GM10266 (cell line): Measurements from ENCODE around the gene PPM1D.

Source experiments
- DNase-seq: peaks from one replicate; pipeline ENCODE4 v3.0.0; 2012; ENCODE audit errors: extremely low spot score
- TF ChIP-seq, protein P1 (sequence below): IDR thresholded peaks from 2 replicates; pipeline ENCODE4 v1.5.1; 2012; ENCODE audit warnings: mild to moderate bottlenecking, low read depth; ENCODE audit not compliant: control insufficient read depth, insufficient read depth; ENCODE audit errors: missing control alignments

Gene PPM1D

DNA sequence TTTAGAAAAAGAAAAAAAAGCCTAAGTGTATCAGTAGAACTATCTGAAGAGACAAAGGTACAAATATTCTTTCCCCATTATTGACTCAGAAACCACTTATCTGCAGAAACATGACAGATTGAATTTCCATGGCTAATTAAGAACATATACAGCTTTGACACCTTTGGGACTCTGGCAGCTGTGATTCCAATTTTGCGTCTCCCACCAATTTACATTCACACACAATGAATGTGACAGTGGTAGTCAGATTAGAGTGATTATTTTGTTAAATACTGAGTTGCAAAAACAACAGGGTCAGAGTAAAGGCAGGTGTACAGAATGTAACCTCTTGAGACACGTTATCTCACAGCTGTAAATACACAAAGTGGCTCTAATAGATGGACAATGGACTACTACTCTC is 5.3 kb upstream of the PPM1D start:
- TF ChIP-seq, protein P1, sequence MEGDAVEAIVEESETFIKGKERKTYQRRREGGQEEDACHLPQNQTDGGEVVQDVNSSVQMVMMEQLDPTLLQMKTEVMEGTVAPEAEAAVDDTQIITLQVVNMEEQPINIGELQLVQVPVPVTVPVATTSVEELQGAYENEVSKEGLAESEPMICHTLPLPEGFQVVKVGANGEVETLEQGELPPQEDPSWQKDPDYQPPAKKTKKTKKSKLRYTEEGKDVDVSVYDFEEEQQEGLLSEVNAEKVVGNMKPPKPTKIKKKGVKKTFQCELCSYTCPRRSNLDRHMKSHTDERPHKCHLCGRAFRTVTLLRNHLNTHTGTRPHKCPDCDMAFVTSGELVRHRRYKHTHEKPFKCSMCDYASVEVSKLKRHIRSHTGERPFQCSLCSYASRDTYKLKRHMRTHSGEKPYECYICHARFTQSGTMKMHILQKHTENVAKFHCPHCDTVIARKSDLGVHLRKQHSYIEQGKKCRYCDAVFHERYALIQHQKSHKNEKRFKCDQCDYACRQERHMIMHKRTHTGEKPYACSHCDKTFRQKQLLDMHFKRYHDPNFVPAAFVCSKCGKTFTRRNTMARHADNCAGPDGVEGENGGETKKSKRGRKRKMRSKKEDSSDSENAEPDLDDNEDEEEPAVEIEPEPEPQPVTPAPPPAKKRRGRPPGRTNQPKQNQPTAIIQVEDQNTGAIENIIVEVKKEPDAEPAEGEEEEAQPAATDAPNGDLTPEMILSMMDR, result no peak
- no peak for DNase-seq

DNA sequence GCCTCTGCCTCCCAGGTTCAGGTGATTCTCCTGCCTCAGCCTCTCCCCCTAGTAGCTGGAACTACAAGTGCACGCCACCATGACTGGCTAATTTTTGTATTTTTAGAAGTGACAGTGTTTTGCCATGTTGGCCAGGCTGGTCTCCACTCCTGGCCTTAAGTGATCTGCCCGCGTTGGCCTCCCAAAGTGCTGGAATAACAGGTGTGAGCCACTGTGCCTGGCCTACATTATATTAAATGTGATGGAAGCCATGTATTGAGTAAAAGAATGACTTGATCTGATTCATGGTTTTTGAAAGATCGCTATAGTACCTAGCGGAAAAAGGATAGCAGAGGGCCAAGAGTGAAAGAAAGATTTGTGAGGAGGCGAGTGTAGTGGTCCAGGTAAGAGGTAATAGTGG is 2.7 kb upstream of the PPM1D start:
- TF ChIP-seq, protein P1, result no peak
- no peak for DNase-seq

DNA sequence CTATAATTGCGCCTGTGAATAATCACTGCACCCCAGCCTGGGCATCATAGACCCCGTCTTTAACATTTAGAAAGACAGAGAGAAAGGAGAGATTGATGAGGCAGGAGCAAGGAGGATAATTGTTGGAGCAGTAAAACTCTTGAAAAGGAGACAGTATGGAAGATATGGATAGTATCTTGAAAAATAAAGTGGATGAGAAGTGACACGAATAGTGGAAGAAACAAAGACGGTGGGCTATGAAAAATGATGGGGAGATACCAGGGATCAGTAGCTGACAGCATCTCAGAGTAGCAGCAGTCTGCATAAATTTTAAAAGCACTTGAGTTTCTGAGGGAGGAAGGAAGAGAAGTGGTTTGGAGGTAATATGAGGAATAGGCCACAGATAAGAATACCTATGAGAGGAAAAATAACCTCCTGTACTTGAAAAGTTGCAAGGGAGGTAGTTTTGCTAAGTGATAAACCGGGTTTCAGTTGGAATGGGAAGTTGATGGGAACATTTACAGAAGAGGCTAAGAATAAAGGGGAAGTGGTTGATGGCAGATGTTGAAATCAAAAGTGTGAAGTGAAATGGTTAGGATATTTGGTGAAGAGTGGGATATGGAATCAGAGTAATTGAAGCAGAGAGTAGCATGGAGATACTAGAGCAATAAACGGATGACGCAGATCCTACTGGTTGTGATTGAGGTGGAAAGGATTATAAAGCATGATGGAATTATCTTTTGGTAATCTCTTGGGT is 1.8 kb upstream of the PPM1D start:
- TF ChIP-seq, protein P1, result no peak
- no peak for DNase-seq

DNA sequence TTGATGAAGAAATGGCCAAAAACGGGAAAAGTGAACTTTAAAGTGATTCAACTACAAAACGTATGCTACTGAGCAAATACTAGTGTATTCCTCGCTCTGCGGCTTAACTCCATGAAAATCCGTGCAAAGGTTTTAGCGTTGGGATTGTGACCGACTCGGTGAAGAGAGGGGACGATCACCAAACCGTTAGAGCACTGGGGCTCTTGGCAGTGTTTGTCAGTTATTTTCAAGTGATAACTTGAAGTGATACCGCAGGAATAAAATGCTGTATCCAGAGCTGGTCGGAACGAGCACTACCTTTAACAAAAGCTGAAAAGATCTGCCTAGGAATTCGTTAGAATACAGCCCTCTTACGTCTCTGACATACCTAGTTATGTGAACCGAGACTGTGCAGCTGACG is 773 bp upstream of the PPM1D start:
- TF ChIP-seq, protein P1, result no peak
- DNase-seq, result no peak

DNA sequence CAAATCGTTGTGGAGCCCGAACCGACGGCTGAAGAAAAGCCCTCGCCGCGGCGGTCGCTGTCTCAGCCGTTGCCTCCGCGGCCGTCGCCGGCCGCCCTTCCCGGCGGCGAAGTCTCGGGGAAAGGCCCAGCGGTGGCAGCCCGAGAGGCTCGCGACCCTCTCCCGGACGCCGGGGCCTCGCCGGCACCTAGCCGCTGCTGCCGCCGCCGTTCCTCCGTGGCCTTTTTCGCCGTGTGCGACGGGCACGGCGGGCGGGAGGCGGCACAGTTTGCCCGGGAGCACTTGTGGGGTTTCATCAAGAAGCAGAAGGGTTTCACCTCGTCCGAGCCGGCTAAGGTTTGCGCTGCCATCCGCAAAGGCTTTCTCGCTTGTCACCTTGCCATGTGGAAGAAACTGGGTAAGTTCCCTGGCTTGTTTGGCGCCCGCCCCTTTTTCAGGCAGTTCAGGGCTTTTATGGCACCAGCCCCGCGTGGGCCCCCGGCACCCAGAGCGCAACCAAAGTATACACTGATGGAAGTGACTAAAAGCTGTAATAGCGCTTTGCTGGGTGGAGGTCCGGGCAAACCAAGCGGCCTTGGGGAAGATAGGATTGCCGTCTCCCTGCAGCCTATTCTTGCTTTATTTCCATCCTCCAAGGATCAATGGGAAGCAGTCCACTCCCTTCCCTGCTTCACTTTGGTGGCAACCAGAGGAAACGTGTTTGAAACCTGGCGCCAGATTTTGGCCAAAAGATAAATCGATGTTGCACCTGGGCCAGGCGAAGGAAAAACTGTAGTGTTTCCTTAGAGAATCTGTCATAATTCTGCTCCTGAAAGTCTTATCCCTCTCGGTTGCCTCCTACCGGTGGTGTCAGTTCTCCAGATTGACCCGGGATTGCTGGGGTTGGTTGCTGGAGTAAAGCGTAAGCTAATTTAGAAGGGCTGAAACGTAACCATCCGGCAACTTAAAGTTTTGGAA is 775 bp downstream of the PPM1D start:
- DNase-seq, result peak; percentile 68

DNA sequence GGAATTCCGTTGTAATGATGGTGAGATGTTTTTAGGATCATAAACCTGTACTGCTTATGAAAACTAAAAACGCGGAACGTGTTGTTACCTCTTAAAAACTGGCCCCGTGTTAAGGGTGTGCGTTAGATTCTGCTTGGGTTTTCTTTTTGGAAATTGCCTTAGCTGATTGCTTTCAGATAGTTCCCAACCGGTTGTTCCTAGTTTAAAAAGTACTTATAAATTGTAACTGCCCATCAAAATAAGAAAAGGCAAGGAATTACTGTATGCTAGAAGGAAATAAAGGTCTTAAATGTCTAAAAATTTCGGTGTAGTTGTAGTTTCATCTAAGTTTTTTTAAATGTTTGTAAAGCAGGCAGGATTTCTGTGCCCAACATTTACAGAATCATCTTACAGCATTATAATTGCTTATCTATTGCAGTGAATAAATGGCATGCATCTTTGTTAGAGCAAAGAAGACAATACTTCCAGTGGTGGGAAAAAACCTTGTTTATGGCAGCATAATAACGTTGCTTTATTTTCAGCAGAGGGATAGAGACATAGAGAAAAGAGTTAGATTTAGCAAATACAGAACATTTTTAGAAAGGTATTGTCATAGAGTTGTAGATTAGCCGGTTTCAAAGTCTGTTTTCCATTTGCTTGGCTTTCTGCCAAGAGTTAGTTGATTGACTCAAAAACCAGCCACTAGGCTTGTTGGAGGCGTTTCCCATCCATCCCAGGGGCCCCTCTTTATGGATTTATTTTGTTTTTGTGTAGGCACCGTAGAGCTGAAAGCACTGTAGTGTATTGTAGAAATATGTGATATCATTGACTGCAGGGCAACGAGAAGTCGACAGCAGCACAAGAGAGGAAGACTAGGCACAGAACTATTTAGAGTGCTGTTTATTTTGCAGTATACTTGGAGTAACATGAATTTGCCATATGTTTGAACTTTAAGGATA is 1.7 kb downstream of the PPM1D start:
- DNase-seq, result peak; percentile 58
- TF ChIP-seq, protein P1, result no peak

More for the DNA sequence above, 775 bp downstream of the PPM1D start:
- TF ChIP-seq, protein P1, result peak; percentile 60
